HG03039 (cell line): ENCODE results near the gene DUSP9.
"Not testable (repeated sequence)": the region's sequence is repeated elsewhere in the genome, so short reads cannot be mapped to it uniquely, and the experiment has no call there.

Experiments used
- ATAC-seq: cut with Tn5 transposase; IDR thresholded peaks from one replicate; pipeline ENCODE4 v1.9.1; 2021; ENCODE audit warnings: mild to moderate bottlenecking, moderate library complexity; ENCODE audit not compliant: unreplicated experiment

DUSP9 gene

GRCh38 chrX:153689654-153690465 is 42.9 kb downstream of the DUSP9 start:
- no peak for ATAC-seq

- ATAC-seq = no peak
Measured at GRCh38 chrX:153690466-153690865, 43.5 kb downstream of the DUSP9 start.

GRCh38 chrX:153691032-153691827 is 44.2 kb downstream of the DUSP9 start:
- ATAC-seq = not testable (repeated sequence)

GRCh38 chrX:153692003-153692402 is 45.0 kb downstream of the DUSP9 start:
- ATAC-seq = no peak

GRCh38 chrX:153692611-153693156 is 45.7 kb downstream of the DUSP9 start:
- no peak for ATAC-seq

GRCh38 chrX:153693216-153694086 is 46.4 kb downstream of the DUSP9 start:
- ATAC-seq = no peak

- ATAC-seq = not testable (repeated sequence)
Measured at GRCh38 chrX:153694256-153694655, 47.3 kb downstream of the DUSP9 start.

GRCh38 chrX:153694687-153695270 is 47.8 kb downstream of the DUSP9 start:
- ATAC-seq = no peak

- no peak for ATAC-seq
Measured at GRCh38 chrX:153696100-153696499, 49.1 kb downstream of the DUSP9 start.

- ATAC-seq = not testable (repeated sequence)
Measured at GRCh38 chrX:153696538-153696937, 49.5 kb downstream of the DUSP9 start.

- not testable (repeated sequence) for ATAC-seq
Measured at GRCh38 chrX:153696986-153697722, 50.2 kb downstream of the DUSP9 start.

GRCh38 chrX:153697924-153698865 is 51.2 kb downstream of the DUSP9 start:
- ATAC-seq = no peak

GRCh38 chrX:153699210-153699783 is 52.3 kb downstream of the DUSP9 start:
- ATAC-seq = not testable (repeated sequence)

GRCh38 chrX:153699784-153700371 is 52.9 kb downstream of the DUSP9 start:
- not testable (repeated sequence) for ATAC-seq

GRCh38 chrX:153700376-153700945 is 53.5 kb downstream of the DUSP9 start:
- ATAC-seq = no peak
